ENCODE measurements around the gene ALG3. TPM values are rescaled to one million over a fixed set of nuclear protein-coding genes. Genes with fewer than 3 reads are reported as not detected.
A peak's percentile ranks its signal among the peaks of the same experiment; 100 is the strongest.

The ALG3 gene
- total RNA-seq, 1 experiment from 2014 or later: 57.3 TPM

- TF ChIP-seq ZNF532 (CRISPR knock-in tag; IDR thresholded peaks at IDR 0.05; ENCODE audit: borderline replicate concordance): no peak
Measured at GRCh38 chr3:184259396-184259877, 10.7 kb upstream of the ALG3 start (continued).

GRCh38 chr3:184258926-184259325 lies 10.2 kb upstream of the ALG3 start:
- no peak overlapping the region for H3K27ac Mint-ChIP-seq
- H3K4me3 Mint-ChIP-seq: peak overlapping the region; percentile 62
- POLR2A ChIA-PET: no interaction called here
- H3K36me3 Mint-ChIP-seq: peaks cover 3% of the 10 kb centered on the region; the same call in 1 of the 2 replicates
- CTCF ChIA-PET: interaction anchor here (0.7 to 4.4 kb wide), 3 partner anchors 31 to 248 kb away, joined by 5 to 23 read pairs (median 7); no protein-coding TSS in a partner anchor
- no peak for TF ChIP-seq ZMAT4 (CRISPR knock-in tag; IDR thresholded peaks at IDR 0.05)
- TF ChIP-seq TEAD4 (CRISPR knock-in tag; IDR thresholded peaks at IDR 0.05): no peak
- no peak for TF ChIP-seq E2F1 (CRISPR knock-in tag; IDR thresholded peaks at IDR 0.05)
- TF ChIP-seq MLX (CRISPR knock-in tag; IDR thresholded peaks at IDR 0.05): no peak
- no peak for TF ChIP-seq RORB (CRISPR knock-in tag; IDR thresholded peaks at IDR 0.05)
- no peak for TF ChIP-seq ARID4B (CRISPR knock-in tag; IDR thresholded peaks at IDR 0.05; ENCODE audit: borderline replicate concordance)
- no peak for TF ChIP-seq ETV6 (CRISPR knock-in tag; IDR thresholded peaks at IDR 0.05)
- TF ChIP-seq E2F5 (CRISPR knock-in tag; IDR thresholded peaks at IDR 0.05): no peak
- H3K27me3 Mint-ChIP-seq (ENCODE audit: low read depth): peaks cover 60% of the 10 kb centered on the region
- H3K4me1 Mint-ChIP-seq: peaks cover 12% of the 10 kb centered on the region
- DNase-seq (ENCODE audit: low spot score) (no peak), ATAC-seq (no peak)
- H3K9me3 Mint-ChIP-seq: no peaks in the 10 kb centered on the region

All from WTC11 (cell line).